ENCODE data around the gene LYRM4. TPM values are rescaled to one million over a fixed set of nuclear protein-coding genes. Genes with fewer than 3 reads are reported as not detected.

The LYRM4 gene
- total RNA-seq, 1 donor from 2014 or later: 39.3 TPM

- Mint-ChIP-seq H3K4me1 (peaks cover 13% of the 10 kb centered on the region), H3K4me3 (no peak overlapping the region), H3K27ac (ENCODE audit: unreplicated experiment) (no peak overlapping the region), H3K27me3 (ENCODE audit: low read depth) (no peaks in the 10 kb centered on the region), H3K36me3 (ENCODE audit: low read depth) (no peaks in the 10 kb centered on the region), H3K9me3 (no peaks in the 10 kb centered on the region)
- DNase-seq (ENCODE audit: low read depth, low spot score): no peak
- TF ChIP-seq, protein P1, sequence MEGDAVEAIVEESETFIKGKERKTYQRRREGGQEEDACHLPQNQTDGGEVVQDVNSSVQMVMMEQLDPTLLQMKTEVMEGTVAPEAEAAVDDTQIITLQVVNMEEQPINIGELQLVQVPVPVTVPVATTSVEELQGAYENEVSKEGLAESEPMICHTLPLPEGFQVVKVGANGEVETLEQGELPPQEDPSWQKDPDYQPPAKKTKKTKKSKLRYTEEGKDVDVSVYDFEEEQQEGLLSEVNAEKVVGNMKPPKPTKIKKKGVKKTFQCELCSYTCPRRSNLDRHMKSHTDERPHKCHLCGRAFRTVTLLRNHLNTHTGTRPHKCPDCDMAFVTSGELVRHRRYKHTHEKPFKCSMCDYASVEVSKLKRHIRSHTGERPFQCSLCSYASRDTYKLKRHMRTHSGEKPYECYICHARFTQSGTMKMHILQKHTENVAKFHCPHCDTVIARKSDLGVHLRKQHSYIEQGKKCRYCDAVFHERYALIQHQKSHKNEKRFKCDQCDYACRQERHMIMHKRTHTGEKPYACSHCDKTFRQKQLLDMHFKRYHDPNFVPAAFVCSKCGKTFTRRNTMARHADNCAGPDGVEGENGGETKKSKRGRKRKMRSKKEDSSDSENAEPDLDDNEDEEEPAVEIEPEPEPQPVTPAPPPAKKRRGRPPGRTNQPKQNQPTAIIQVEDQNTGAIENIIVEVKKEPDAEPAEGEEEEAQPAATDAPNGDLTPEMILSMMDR (conservative IDR thresholded peaks at IDR 0.05): no peak
Measured at GRCh38 chr6:5151955-5152401, 108.8 kb downstream of the LYRM4 start.

GRCh38 chr6:5151360-5151954 lies 109.3 kb downstream of the LYRM4 start:
- Mint-ChIP-seq H3K4me1 (peaks cover 8% of the 10 kb centered on the region), H3K27me3 (ENCODE audit: low read depth) (no peaks in the 10 kb centered on the region), H3K36me3 (ENCODE audit: low read depth) (no peaks in the 10 kb centered on the region), H3K9me3 (no peaks in the 10 kb centered on the region), H3K4me3 (no peak overlapping the region), H3K27ac (ENCODE audit: unreplicated experiment) (no peak overlapping the region)
- no peak for DNase-seq (ENCODE audit: low read depth, low spot score)
- TF ChIP-seq, protein P1 (conservative IDR thresholded peaks at IDR 0.05): no peak

- TF ChIP-seq, protein P1 (conservative IDR thresholded peaks at IDR 0.05): no peak
- no peak for DNase-seq (ENCODE audit: low read depth, low spot score)
- no peaks in the 10 kb centered on the region for H3K36me3 Mint-ChIP-seq (ENCODE audit: low read depth)
Measured at GRCh38 chr6:5150551-5151075, 110.1 kb downstream of the LYRM4 start.

DNA sequence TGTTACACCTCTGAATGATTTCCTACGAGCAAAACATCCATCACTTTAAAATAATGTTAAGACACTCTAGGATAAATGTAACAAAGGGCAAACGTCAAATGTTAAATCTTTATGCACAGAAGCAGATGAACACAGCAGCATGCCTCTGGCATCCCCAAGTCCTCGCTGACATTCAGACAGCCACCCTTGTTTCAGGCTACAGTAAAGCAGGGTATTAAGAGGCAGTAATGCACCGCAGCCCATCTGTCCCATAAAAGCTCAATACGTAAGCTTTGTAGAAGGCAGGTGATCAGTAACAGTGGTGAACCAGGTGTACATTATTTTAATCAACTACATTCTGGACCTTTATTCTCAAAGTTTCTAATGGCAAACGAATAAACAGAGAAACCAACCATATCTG lies 110.9 kb downstream of the LYRM4 start:
- Mint-ChIP-seq H3K36me3 (ENCODE audit: low read depth) (no peaks in the 10 kb centered on the region), H3K4me1 (peaks cover 9% of the 10 kb centered on the region), H3K4me3 (no peak overlapping the region), H3K27ac (ENCODE audit: unreplicated experiment) (no peak overlapping the region), H3K9me3 (no peaks in the 10 kb centered on the region), H3K27me3 (ENCODE audit: low read depth) (no peaks in the 10 kb centered on the region)
- TF ChIP-seq, protein P1 (conservative IDR thresholded peaks at IDR 0.05): no peak
- no peak for DNase-seq (ENCODE audit: low read depth, low spot score)

More at GRCh38 chr6:5150551-5151075, 110.1 kb downstream of the LYRM4 start:
- H3K4me1 Mint-ChIP-seq: peaks cover 8% of the 10 kb centered on the region
- no peaks in the 10 kb centered on the region for H3K27me3 Mint-ChIP-seq (ENCODE audit: low read depth)
- no peak overlapping the region for H3K4me3 Mint-ChIP-seq
- no peak overlapping the region for H3K27ac Mint-ChIP-seq (ENCODE audit: unreplicated experiment)
- H3K9me3 Mint-ChIP-seq: no peaks in the 10 kb centered on the region

DNA sequence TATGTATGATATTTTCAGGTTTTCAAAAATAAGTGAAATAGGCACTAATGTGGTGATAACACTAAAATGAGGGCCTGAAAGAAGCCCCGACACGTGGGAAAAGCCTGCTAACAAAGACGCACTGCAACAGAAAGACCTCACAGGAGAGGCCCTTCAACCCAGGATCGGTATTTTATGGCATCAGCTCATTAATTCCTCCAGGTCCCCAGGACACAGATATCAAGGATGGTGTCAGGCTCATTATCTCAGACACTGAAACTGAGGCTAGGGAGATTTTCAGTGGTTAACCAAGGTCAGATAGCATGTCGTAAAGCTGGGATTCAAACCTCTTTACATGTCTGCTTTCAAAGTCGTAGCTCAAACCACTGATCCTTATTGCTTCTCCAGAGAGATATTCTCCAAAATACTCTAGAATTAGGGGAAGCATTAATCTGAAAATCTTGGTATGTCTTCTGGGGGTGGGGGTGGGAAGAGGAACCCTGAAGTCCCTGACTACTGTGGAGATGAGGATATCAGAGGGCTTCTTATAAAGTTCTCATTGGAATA lies 111.5 kb downstream of the LYRM4 start:
- Mint-ChIP-seq H3K9me3 (no peaks in the 10 kb centered on the region), H3K4me1 (peaks cover 9% of the 10 kb centered on the region), H3K27ac (ENCODE audit: unreplicated experiment) (no peak overlapping the region), H3K36me3 (ENCODE audit: low read depth) (no peaks in the 10 kb centered on the region), H3K4me3 (no peak overlapping the region), H3K27me3 (ENCODE audit: low read depth) (no peaks in the 10 kb centered on the region)
- no peak for DNase-seq (ENCODE audit: low read depth, low spot score)
- TF ChIP-seq, protein P1 (conservative IDR thresholded peaks at IDR 0.05): no peak

All from neural crest cell (in vitro differentiated cells).